Fibroblast of lung (primary cell): ENCODE measurements around the gene S100A3.

ENCODE experiments used
- EZH2 ChIP-seq: IDR thresholded peaks from 2 replicates; pipeline ENCODE4 v1.5.1; 2012; ENCODE audit warnings: low read length, control low read depth, mild to moderate bottlenecking; ENCODE audit errors: missing control alignments
- TF ChIP-seq, protein P1 (sequence below), 2 donors: IDR thresholded peaks in 1 of 2; conservative IDR thresholded peaks in 1 of 2; 1 replicate in 1 of 2; 2 replicates in 1 of 2; pipeline ENCODE4 v1.5.1; 2011 to 2012; ENCODE audit warnings: low read length in 2 of 2, control low read depth in 1 of 2, inconsistent platforms in 1 of 2, low read depth in 1 of 2, mild to moderate bottlenecking in 1 of 2

GRCh38 chr1:153552335-153552734 lies 3.3 kb upstream of the S100A3 start:
- TF ChIP-seq, protein P1, sequence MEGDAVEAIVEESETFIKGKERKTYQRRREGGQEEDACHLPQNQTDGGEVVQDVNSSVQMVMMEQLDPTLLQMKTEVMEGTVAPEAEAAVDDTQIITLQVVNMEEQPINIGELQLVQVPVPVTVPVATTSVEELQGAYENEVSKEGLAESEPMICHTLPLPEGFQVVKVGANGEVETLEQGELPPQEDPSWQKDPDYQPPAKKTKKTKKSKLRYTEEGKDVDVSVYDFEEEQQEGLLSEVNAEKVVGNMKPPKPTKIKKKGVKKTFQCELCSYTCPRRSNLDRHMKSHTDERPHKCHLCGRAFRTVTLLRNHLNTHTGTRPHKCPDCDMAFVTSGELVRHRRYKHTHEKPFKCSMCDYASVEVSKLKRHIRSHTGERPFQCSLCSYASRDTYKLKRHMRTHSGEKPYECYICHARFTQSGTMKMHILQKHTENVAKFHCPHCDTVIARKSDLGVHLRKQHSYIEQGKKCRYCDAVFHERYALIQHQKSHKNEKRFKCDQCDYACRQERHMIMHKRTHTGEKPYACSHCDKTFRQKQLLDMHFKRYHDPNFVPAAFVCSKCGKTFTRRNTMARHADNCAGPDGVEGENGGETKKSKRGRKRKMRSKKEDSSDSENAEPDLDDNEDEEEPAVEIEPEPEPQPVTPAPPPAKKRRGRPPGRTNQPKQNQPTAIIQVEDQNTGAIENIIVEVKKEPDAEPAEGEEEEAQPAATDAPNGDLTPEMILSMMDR (conservative IDR thresholded peaks at IDR 0.05 in 1 of 2, IDR thresholded peaks at IDR 0.05 in 1 of 2; ENCODE audit: low read depth in 1 of 2, low read length in 2 of 2): peak in 1 of 2 donors; percentile 16
- TF ChIP-seq EZH2: no peak
